ENCODE results near the gene POU2F3.
A peak's percentile ranks its signal among the peaks of the same experiment; 100 is the strongest.

Gene POU2F3

DNA sequence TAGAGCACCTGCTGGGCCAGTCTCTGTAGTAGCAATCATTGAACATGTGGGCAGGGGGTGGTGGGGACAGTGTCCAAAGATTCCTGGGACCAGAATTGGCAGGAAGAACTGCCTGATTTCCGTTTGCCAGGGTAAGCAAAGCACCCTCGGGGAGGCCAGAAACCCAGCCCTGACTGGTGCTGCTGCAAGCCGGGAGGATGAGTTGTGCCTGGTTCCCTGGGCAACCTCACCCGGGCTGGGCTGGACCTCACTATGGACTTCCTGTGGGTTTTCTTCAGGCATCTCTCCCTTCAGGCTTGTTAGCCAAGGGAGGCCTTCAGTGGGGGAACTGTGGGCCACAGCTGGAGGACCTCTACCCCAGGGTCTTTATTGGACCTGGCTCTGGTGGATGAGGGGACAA lies 8.0 kb upstream of the POU2F3 start:
- no peak overlapping the region for H3K4me3 ChIP-seq (ENCODE audit: low read depth, low read length)
- DNase-seq (ENCODE audit: low read depth), result no peak
- TF ChIP-seq CTCF (IDR thresholded peaks at IDR 0.05; ENCODE audit: insufficient read depth, low read depth, low read length, missing control alignments), result no peak

DNA sequence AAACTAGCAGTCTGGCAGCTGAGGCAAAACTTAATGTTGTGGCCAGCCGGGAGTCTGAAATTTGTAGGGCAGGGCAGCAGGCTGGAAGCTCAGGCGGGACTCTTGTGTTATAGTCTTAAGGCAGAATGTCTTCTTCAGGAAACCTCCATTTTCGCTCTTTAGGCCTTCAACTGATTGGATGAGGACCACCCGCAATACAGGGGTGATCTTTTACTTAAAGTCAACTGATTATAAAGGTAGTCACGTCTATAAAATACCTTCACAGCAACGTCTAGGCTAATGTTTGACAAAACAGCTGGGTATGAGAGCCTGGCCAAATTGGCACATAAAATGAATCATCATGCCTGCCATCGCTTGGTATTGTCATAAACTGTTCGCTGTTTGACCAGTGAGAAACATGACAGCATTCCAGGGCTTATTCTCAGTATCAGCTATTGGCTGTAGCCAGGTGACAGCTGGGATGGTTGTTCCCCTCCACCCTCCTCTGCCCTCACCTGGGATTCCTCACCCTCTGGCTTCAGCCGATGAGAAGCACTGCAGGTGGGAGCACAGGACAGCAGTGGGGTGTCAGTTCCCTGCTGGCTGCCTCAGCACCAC lies 6.6 kb upstream of the POU2F3 start:
- no peak overlapping the region for H3K4me3 ChIP-seq (ENCODE audit: low read depth, low read length)
- TF ChIP-seq CTCF (IDR thresholded peaks at IDR 0.05; ENCODE audit: insufficient read depth, low read depth, low read length, missing control alignments), result no peak
- DNase-seq (ENCODE audit: low read depth), result no peak

DNA sequence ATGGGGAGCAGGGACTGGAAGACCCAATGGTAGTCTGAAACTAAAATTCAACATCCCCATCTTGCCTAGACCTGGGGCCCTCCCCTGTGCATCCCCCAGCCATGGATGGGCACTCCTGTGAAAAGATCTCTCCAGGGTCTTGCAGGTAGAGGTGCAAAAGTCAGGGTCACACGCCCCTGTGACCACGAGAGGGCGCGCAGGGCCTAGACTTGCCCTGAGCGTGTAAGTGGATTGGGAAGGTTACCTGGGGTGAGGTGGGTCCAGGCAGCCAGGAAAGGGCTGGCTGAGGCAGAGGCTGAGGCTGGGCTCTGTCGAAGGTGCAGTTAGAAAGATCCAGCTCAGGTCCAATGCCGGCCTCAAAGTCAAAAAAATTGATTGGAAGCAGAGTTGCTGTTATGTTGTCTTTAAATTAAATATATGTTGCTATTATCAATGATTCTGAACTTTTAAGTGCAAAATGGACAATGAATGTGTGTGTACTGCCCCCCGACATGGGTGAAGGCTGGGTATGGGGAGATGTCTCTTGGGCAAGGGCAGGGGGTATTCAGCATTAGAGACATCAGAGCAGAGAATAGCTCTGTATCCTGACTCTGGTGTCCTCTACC lies 4.8 kb upstream of the POU2F3 start:
- peak; percentile 84 for DNase-seq (ENCODE audit: low read depth)
- TF ChIP-seq CTCF (IDR thresholded peaks at IDR 0.05; ENCODE audit: insufficient read depth, low read depth, low read length, missing control alignments), result peak; percentile 91
- H3K4me3 ChIP-seq (ENCODE audit: low read depth, low read length), result no peak overlapping the region

DNA sequence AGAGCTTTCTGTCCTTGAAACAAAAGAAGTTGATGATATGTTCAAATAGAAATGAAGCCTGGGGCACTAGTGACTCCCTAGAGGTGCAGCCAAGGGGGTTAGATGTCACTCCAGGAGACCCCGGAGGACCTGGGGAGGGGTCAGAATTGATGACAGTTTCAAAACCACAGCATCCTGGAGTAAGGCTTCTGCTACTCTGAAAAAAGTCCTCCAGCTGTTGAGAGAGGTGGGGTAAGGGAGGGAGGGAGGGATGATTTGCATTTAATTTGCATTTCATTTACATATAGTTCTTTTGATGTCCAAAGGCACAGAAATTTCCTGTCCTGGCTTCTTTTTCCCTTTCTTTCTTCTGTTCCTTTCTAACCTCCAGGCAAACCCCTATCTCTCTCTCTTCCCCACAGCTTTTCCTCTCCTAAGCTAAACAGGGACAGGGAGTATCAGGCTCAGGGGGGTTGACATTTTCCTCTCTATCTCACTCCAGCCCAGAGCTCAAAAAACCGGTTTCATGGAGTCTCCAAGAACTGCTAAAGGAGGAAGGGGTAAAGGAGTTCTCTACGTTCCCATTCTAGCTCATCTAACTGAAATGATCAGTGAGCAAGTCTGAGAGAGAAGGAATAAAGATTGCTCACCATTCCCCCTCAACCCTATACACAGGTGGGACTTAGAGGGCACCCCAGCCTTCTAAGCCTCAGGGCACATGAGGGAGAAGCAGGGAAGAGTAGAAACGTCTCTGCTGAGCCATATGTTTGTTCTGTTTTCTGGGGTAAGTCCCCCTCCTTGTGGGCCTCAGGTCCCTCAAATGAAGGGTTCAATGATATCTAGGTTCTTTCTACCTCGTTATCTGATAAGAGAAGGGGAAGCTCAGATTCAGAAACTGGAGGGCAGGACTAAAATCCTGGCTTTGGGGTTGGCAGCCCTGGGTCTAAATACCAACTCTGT lies 3.5 kb upstream of the POU2F3 start:
- no peak overlapping the region for H3K4me3 ChIP-seq (ENCODE audit: low read depth, low read length)
- TF ChIP-seq CTCF (IDR thresholded peaks at IDR 0.05; ENCODE audit: insufficient read depth, low read depth, low read length, missing control alignments), result no peak
- peak; percentile 19 for DNase-seq (ENCODE audit: low read depth)

DNA sequence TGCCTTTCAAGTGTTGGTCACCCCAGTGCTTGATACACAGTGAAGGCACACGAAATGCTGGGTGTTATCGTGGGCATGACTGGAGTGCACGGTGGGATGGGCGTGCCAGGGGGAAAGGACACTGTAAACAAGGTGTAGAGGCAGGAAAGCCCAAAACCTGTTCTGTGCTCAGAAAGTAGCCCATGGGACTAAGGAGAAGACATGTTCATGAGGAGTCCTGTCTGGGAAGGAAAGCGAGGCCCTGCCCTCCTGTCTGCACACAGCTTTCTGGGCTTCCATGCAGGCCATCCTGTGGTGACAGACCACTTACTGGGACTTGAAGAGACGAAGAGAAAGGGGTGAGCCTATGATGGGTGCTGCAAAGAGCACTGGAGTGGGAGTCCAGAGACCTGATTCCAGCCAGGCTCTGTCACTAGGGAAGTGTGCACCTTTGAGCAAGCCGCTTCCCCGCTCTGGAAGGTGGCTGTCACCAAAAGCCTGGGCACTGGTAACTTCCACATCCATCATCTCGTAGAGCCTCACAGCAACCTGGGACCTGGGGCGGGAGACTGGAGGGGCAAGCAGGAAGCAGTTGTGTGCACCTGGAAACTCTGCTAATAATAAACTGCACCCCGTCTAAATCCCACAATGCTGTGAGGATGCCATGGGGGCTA lies 846 bp upstream of the POU2F3 start:
- TF ChIP-seq CTCF (IDR thresholded peaks at IDR 0.05; ENCODE audit: insufficient read depth, low read depth, low read length, missing control alignments), result no peak
- DNase-seq (ENCODE audit: low read depth), result no peak
- H3K4me3 ChIP-seq (ENCODE audit: low read depth, low read length), result no peak overlapping the region

- no peak for TF ChIP-seq CTCF (IDR thresholded peaks at IDR 0.05; ENCODE audit: insufficient read depth, low read depth, low read length, missing control alignments)
- H3K4me3 ChIP-seq (ENCODE audit: low read depth, low read length), result no peak overlapping the region
- DNase-seq (ENCODE audit: low read depth), result no peak
These were observed 926 bp downstream of the POU2F3 start for GRCh38 chr11:120240866-120241265.
